Measurements from ENCODE around the gene EID2.

DNA sequence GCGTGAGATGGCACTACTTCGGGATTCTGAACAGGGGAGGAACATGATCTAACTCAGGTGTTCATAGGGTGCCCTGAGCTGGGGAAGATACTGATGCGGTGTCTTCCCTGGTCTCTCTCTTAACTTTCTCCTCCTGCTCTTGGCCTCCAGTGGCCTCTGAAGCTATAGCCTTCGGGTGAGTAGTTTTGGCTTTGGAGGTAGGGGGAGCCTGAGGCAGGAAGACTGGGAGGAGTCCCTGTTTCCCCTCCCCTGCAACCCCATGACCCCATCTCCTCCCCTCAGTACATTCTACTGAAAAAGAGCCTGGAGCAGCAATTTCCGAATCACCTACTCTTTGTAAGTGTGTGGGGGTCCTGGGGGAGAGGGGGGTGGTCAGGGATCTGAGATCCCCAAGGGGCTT, 21.5 kb downstream of the EID2 start:
- TF ChIP-seq, protein P1, sequence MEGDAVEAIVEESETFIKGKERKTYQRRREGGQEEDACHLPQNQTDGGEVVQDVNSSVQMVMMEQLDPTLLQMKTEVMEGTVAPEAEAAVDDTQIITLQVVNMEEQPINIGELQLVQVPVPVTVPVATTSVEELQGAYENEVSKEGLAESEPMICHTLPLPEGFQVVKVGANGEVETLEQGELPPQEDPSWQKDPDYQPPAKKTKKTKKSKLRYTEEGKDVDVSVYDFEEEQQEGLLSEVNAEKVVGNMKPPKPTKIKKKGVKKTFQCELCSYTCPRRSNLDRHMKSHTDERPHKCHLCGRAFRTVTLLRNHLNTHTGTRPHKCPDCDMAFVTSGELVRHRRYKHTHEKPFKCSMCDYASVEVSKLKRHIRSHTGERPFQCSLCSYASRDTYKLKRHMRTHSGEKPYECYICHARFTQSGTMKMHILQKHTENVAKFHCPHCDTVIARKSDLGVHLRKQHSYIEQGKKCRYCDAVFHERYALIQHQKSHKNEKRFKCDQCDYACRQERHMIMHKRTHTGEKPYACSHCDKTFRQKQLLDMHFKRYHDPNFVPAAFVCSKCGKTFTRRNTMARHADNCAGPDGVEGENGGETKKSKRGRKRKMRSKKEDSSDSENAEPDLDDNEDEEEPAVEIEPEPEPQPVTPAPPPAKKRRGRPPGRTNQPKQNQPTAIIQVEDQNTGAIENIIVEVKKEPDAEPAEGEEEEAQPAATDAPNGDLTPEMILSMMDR (IDR thresholded peaks at IDR 0.05) = no peak
- TF ChIP-seq POLR2A (IDR thresholded peaks at IDR 0.05) = no peak

Data from adrenal gland (tissue), 5 donors.